Keratinocyte (primary cell): Measurements from ENCODE around the gene GNB1L.

Experiments
- EZH2 ChIP-seq: IDR thresholded peaks from one replicate; pipeline ENCODE4 v1.6.1; 2012; ENCODE audit warnings: inconsistent platforms, mild to moderate bottlenecking, low read length, moderate library complexity
- TF ChIP-seq, protein P1 (sequence below), 3 experiments: IDR thresholded peaks in 1 of 3; conservative IDR thresholded peaks in 1 of 3; optimal IDR thresholded peaks in 1 of 3; 2 replicates in 2 of 3; 3 replicates in 1 of 3; pipeline versions ENCODE3 to v1.5.1; 2011; ENCODE audit warnings: low read length in 3 of 3, mild to moderate bottlenecking in 3 of 3, moderate library complexity in 2 of 3, control low read depth in 1 of 3, inconsistent platforms in 1 of 3; ENCODE audit not compliant: insufficient read depth in 2 of 3; ENCODE audit errors: extremely low read depth in 1 of 3

- TF ChIP-seq, protein P1, sequence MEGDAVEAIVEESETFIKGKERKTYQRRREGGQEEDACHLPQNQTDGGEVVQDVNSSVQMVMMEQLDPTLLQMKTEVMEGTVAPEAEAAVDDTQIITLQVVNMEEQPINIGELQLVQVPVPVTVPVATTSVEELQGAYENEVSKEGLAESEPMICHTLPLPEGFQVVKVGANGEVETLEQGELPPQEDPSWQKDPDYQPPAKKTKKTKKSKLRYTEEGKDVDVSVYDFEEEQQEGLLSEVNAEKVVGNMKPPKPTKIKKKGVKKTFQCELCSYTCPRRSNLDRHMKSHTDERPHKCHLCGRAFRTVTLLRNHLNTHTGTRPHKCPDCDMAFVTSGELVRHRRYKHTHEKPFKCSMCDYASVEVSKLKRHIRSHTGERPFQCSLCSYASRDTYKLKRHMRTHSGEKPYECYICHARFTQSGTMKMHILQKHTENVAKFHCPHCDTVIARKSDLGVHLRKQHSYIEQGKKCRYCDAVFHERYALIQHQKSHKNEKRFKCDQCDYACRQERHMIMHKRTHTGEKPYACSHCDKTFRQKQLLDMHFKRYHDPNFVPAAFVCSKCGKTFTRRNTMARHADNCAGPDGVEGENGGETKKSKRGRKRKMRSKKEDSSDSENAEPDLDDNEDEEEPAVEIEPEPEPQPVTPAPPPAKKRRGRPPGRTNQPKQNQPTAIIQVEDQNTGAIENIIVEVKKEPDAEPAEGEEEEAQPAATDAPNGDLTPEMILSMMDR (optimal IDR thresholded peaks at IDR 0.05 in 1 of 3, IDR thresholded peaks at IDR 0.05 in 1 of 3, conservative IDR thresholded peaks at IDR 0.05 in 1 of 3; ENCODE audit: extremely low read depth in 1 of 3, insufficient read depth in 2 of 3, low read length in 3 of 3) = no peak
- TF ChIP-seq EZH2 = no peak
Observed at GRCh38 chr22:19822301-19823117, 32.2 kb downstream of the GNB1L start.
